HUES48 (cell line): Measurements from ENCODE around the gene NRBP1.
"Not testable (repeated sequence)": the region's sequence is repeated elsewhere in the genome, so short reads cannot be mapped to it uniquely, and the experiment has no call there.

Experiments used
- H3K27ac ChIP-seq: one replicate; pipeline ENCODE4 v1.7.0; 2013; ENCODE audit warnings: low read depth, low read length, inconsistent platforms
- H3K27me3 ChIP-seq: 2 replicates; pipeline ENCODE4 v1.6.1; 2013; ENCODE audit warnings: mild to moderate bottlenecking, low read length; ENCODE audit not compliant: control insufficient read depth, insufficient read depth
- H3K36me3 ChIP-seq: 2 replicates; pipeline ENCODE4 v1.6.1; 2013; ENCODE audit warnings: low read length; ENCODE audit not compliant: control insufficient read depth, insufficient read depth
- H3K4me1 ChIP-seq: 2 replicates; pipeline ENCODE4 v1.6.1; 2013; ENCODE audit warnings: mild to moderate bottlenecking, low read length; ENCODE audit not compliant: control insufficient read depth, insufficient read depth
- H3K4me3 ChIP-seq: 2 replicates; pipeline ENCODE4 v1.5.1; 2013; ENCODE audit warnings: mild to moderate bottlenecking, low read depth, low read length
- H3K9ac ChIP-seq: 2 replicates; pipeline ENCODE4 v1.6.1; 2013; ENCODE audit warnings: mild to moderate bottlenecking, low read depth, low read length, moderate library complexity
- H3K9me3 ChIP-seq: 2 replicates; pipeline ENCODE4 v1.6.1; 2013; ENCODE audit warnings: low read length; ENCODE audit not compliant: control insufficient read depth, insufficient read depth

NRBP1 gene

GRCh38 chr2:27425039-27425438, 3.4 kb upstream of the NRBP1 start:
- H3K9ac ChIP-seq, H3K9me3 ChIP-seq, H3K4me3 ChIP-seq, H3K27ac ChIP-seq, H3K27me3 ChIP-seq, H3K36me3 ChIP-seq, H3K4me1 ChIP-seq: not testable (repeated sequence)

DNA sequence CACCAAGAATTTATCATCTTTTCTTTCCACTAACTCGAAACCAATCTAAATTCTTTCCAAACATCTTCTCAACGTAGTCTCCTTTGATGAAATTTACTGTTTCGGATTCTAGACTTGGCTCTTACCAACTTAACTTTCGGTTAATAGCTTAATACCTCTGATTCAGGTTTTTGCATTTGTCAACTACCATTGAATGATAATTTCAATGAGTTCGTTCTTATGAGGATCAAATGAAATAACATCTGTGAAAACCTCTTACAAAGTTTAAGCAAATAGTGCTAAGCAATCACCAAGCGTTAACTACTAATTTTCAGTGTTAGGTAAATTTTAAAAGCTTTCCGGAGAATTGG, 593 bp upstream of the NRBP1 start:
- H3K27me3 ChIP-seq = no peaks in the 10 kb centered on the region
- H3K27ac ChIP-seq = peak overlapping the region; percentile 97
- H3K36me3 ChIP-seq = no peaks in the 10 kb centered on the region
- peaks cover 11% of the 10 kb centered on the region for H3K4me1 ChIP-seq
- H3K9ac ChIP-seq = peak overlapping the region; percentile 75
- peak overlapping the region; percentile 97 for H3K4me3 ChIP-seq
- H3K9me3 ChIP-seq = no peaks in the 10 kb centered on the region

DNA sequence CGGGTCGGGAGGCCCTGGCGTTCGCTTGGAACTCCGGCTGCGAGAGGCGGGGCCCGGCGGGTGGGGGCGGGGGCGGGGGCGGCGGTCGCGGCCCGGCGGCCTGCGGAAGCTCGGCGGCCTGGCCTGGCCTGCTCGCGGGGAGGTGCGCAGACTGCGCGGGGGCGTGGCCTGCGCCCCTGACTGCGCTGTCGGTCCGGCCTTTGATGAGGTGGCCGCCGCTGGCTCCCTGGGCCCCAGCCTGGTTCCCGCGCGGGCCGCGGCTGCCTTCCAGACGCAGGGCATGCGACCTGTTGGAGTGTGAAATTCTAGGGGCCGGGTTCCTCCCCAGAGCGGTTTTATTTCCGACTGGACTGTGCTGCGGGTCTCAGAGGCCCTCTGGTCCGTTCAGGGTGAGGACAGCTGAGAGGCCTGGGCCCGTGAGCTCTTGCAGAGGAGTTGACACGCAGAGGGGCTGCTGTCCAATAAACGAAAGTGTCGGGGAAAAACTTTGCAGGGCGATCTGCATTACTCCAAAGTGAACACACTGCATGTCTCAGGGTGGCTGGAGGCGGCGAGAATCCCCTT, 629 bp downstream of the NRBP1 start:
- H3K4me3 ChIP-seq = peak overlapping the region; percentile 97
- no peaks in the 10 kb centered on the region for H3K9me3 ChIP-seq
- H3K27ac ChIP-seq = peak overlapping the region; percentile 97
- H3K9ac ChIP-seq = peak overlapping the region; percentile 87
- H3K36me3 ChIP-seq = peaks cover 11% of the 10 kb centered on the region
- H3K27me3 ChIP-seq = no peaks in the 10 kb centered on the region
- peaks cover 11% of the 10 kb centered on the region for H3K4me1 ChIP-seq

DNA sequence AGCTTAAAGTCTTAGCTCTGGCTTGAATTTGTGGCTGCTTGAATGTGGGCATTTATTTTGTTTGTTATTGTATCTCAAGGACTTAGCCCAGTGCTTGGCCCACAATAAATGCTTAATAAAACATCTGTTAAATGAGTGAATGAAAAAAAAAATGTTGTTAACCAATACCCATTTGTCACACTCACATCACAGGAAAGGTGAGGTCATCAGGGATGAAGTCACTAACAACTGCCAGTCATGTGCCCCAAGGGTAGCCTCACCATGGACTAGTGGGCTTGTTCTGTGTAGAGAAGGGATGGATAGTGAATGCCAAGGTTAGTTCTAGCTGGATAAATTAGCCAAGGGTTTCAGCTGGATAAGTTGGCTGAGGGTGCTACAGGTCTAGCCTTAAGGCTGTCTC, 3.0 kb downstream of the NRBP1 start:
- H3K4me1 ChIP-seq = peaks cover 11% of the 10 kb centered on the region
- peaks cover 34% of the 10 kb centered on the region for H3K36me3 ChIP-seq
- no peak overlapping the region for H3K27ac ChIP-seq
- no peaks in the 10 kb centered on the region for H3K27me3 ChIP-seq
- H3K9ac ChIP-seq = no peak overlapping the region
- H3K9me3 ChIP-seq = no peaks in the 10 kb centered on the region
- H3K4me3 ChIP-seq = no peak overlapping the region

GRCh38 chr2:27435628-27436027, 7.2 kb downstream of the NRBP1 start:
- H3K36me3 ChIP-seq = peaks cover 69% of the 10 kb centered on the region
- H3K9me3 ChIP-seq = no peaks in the 10 kb centered on the region
- no peak overlapping the region for H3K27ac ChIP-seq
- H3K27me3 ChIP-seq = no peaks in the 10 kb centered on the region
- H3K9ac ChIP-seq = no peak overlapping the region
- H3K4me3 ChIP-seq = no peak overlapping the region
- no peaks in the 10 kb centered on the region for H3K4me1 ChIP-seq

DNA sequence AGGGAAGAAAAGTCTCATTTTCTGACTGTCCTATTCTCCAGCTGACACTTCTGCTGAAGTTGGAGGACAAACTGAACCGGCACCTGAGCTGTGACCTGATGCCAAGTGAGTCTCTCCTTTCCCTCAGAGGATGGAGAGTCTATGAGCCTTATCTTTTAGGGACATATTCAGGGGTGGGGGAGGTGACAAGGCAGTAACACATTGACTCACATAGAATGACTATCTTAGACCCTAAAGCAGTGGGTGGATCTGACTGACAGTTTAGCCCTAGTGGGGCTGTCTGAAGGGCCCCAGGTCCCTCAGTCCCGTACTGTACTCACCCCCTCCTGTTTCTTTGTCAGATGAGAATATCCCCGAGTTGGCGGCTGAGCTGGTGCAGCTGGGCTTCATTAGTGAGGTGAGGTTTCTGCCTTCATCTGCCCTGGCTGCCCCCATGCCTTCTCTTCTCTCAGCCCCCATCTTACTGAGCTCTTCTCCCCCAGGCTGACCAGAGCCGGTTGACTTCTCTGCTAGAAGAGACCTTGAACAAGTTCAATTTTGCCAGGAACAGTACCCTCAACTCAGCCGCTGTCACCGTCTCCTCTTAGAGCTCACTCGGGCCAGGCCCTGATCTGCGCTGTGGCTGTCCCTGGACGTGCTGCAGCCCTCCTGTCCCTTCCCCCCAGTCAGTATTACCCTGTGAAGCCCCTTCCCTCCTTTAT, 12.9 kb downstream of the NRBP1 start:
- Histone ChIP-seq H3K9me3 (no peaks in the 10 kb centered on the region), H3K27me3 (no peaks in the 10 kb centered on the region), H3K27ac (peak overlapping the region; percentile 60), H3K4me3 (no peak overlapping the region; the same call in 1 of the 2 replicates), H3K4me1 (peaks cover 6% of the 10 kb centered on the region; the same call in 1 of the 2 replicates), H3K9ac (no peak overlapping the region), H3K36me3 (peaks cover 66% of the 10 kb centered on the region)

DNA sequence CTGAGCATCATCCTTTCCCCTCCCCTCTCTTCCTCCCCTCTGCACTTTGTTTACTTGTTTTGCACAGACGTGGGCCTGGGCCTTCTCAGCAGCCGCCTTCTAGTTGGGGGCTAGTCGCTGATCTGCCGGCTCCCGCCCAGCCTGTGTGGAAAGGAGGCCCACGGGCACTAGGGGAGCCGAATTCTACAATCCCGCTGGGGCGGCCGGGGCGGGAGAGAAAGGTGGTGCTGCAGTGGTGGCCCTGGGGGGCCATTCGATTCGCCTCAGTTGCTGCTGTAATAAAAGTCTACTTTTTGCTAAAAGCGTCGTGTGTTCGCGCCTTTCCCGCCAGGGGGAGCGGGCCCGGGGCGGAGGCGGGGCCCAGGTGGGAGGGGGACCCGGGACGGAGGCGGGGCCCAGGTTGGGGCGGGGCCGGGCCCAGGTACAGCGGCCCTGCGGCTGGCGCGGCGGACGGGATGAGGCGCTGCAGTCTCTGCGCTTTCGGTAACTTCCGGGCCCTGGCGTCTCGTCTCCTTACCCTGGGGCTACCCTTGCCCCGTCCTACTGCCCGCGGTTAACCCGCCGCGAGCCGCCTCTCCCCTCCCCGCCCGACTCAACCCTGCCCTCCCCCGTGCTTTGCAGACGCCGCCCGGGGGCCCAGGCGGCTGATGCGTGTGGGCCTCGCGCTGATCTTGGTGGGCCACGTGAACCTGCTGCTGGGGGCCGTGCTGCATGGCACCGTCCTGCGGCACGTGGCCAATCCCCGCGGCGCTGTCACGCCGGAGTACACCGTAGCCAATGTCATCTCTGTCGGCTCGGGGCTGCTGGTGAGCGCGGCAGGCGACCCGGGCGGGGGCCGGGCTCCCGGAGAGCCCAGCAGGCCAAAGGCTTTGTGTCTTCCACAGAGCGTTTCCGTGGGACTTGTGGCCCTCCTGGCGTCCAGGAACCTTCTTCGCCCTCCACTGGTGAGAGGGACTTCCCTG, 13.8 kb downstream of the NRBP1 start, which contains the start of gene KRTCAP3:
TSS of gene KRTCAP3 (plus strand) at position 424 of the 962 bp plus-strand sequence. CDS start at position 456, 32 bp downstream.
- Histone ChIP-seq H3K36me3 (peaks cover 58% of the 10 kb centered on the region), H3K4me1 (peaks cover 6% of the 10 kb centered on the region; the same call in 1 of the 2 replicates), H3K9me3 (no peaks in the 10 kb centered on the region), H3K9ac (peak within 1 kb of the TSS; percentile 72), H3K27ac (peak within 1 kb of the TSS; percentile 60), H3K27me3 (no peaks in the 10 kb centered on the region), H3K4me3 (peak within 1 kb of the TSS; percentile 68)

- H3K9me3 ChIP-seq = no peaks in the 10 kb centered on the region
- peaks cover 60% of the 10 kb centered on the region for H3K36me3 ChIP-seq
- H3K27me3 ChIP-seq = no peaks in the 10 kb centered on the region
- peak overlapping the region; percentile 72 for H3K9ac ChIP-seq
- peak overlapping the region; percentile 68 for H3K4me3 ChIP-seq
- H3K4me1 ChIP-seq = peaks cover 6% of the 10 kb centered on the region; the same call in 1 of the 2 replicates
- H3K27ac ChIP-seq = peak overlapping the region; percentile 42
Measured at GRCh38 chr2:27442920-27443282, 14.5 kb downstream of the NRBP1 start.

- Histone ChIP-seq H3K4me1 (peaks cover 6% of the 10 kb centered on the region; the same call in 1 of the 2 replicates), H3K36me3 (peaks cover 56% of the 10 kb centered on the region), H3K27me3 (no peaks in the 10 kb centered on the region), H3K27ac (no peak overlapping the region), H3K9ac (no peak overlapping the region), H3K9me3 (no peaks in the 10 kb centered on the region), H3K4me3 (no peak overlapping the region)
Measured at GRCh38 chr2:27445155-27445554, 16.7 kb downstream of the NRBP1 start.

DNA sequence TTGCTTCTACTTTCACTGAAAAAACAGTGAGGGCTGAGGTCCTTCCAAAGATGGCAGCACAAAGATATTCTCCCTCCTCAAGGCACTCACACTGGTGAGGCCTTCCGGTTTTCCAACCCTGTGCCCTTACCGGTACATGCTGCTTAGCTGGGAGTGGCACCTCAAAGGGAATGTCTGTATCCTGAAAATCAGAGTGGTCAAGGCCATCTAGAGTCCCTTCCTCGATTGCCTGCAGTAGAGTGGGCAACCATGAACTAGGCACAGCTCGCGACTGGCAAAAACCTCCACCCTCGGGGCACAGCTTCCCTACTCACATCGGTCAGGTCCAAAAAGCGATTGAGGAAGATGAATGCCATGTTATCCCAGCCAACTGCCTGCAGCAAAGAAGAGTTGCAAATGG, 17.2 kb downstream of the NRBP1 start:
- H3K9ac ChIP-seq = no peak overlapping the region
- H3K27ac ChIP-seq = no peak overlapping the region
- H3K27me3 ChIP-seq = no peaks in the 10 kb centered on the region
- H3K9me3 ChIP-seq = no peaks in the 10 kb centered on the region
- H3K36me3 ChIP-seq = peaks cover 51% of the 10 kb centered on the region
- H3K4me1 ChIP-seq = peaks cover 6% of the 10 kb centered on the region; the same call in 1 of the 2 replicates
- no peak overlapping the region for H3K4me3 ChIP-seq
